ENCODE measurements around the gene SCAF1. TPM values are rescaled to one million over a fixed set of nuclear protein-coding genes. Genes with fewer than 3 reads are reported as not detected.

The SCAF1 gene
- total and polyA plus RNA-seq, 2 experiments from 2014 or later: 19.7 to 53.7 TPM

GRCh38 chr19:49692147-49692506, 50.1 kb downstream of the SCAF1 start:
- Histone ChIP-seq H3K27ac (ENCODE audit: low read depth) (no peak overlapping the region), H3K4me2 (peak overlapping the region; percentile 99), H3F3A (replicated peaks; ENCODE audit: low read depth) (peaks cover 39% of the 10 kb centered on the region), H3K4me3 (peak overlapping the region; percentile 97), H3K27me3 (ENCODE audit: insufficient read depth) (no peaks in the 10 kb centered on the region), H4K20me1 (replicated peaks; ENCODE audit: insufficient read depth) (peaks cover 18% of the 10 kb centered on the region), H2AFZ (no peak overlapping the region), H3K79me2 (replicated peaks; ENCODE audit: insufficient read depth) (peaks cover 8% of the 10 kb centered on the region), H3K4me1 (ENCODE audit: insufficient read depth) (peaks cover 25% of the 10 kb centered on the region), H3K36me3 (ENCODE audit: insufficient read depth) (no peaks in the 10 kb centered on the region; the same call in 1 of the 2 replicates), H3K9me2 (ENCODE audit: insufficient read depth) (no peaks in the 10 kb centered on the region)
- Mint-ChIP-seq H3K4me3 (peak overlapping the region; percentile 94), H3K36me3 (ENCODE audit: low read depth) (peaks cover 37% of the 10 kb centered on the region), H3K9me3 (peaks cover 8% of the 10 kb centered on the region), H3K4me1 (peaks cover 32% of the 10 kb centered on the region), H3K27me3 (ENCODE audit: insufficient read depth, low read depth, poor library complexity) (peaks cover 31% of the 10 kb centered on the region), H3K27ac (no peak overlapping the region; the same call in 1 of the 2 replicates)
- TF ChIP-seq ZNF331 (CRISPR knock-in tag; IDR thresholded peaks at IDR 0.05; ENCODE audit: low read depth) (no peak), NANOG (IDR thresholded peaks at IDR 0.05; ENCODE audit: borderline replicate concordance) (no peak), ZNF114 (CRISPR knock-in tag; IDR thresholded peaks at IDR 0.05) (no peak), ETS1 (IDR thresholded peaks at IDR 0.05) (no peak), STAT1 (IDR thresholded peaks at IDR 0.05; ENCODE audit: unreplicated experiment) (no peak), JUNB (IDR thresholded peaks at IDR 0.05; ENCODE audit: unreplicated experiment) (no peak)
- TF ChIP-seq, protein P1, sequence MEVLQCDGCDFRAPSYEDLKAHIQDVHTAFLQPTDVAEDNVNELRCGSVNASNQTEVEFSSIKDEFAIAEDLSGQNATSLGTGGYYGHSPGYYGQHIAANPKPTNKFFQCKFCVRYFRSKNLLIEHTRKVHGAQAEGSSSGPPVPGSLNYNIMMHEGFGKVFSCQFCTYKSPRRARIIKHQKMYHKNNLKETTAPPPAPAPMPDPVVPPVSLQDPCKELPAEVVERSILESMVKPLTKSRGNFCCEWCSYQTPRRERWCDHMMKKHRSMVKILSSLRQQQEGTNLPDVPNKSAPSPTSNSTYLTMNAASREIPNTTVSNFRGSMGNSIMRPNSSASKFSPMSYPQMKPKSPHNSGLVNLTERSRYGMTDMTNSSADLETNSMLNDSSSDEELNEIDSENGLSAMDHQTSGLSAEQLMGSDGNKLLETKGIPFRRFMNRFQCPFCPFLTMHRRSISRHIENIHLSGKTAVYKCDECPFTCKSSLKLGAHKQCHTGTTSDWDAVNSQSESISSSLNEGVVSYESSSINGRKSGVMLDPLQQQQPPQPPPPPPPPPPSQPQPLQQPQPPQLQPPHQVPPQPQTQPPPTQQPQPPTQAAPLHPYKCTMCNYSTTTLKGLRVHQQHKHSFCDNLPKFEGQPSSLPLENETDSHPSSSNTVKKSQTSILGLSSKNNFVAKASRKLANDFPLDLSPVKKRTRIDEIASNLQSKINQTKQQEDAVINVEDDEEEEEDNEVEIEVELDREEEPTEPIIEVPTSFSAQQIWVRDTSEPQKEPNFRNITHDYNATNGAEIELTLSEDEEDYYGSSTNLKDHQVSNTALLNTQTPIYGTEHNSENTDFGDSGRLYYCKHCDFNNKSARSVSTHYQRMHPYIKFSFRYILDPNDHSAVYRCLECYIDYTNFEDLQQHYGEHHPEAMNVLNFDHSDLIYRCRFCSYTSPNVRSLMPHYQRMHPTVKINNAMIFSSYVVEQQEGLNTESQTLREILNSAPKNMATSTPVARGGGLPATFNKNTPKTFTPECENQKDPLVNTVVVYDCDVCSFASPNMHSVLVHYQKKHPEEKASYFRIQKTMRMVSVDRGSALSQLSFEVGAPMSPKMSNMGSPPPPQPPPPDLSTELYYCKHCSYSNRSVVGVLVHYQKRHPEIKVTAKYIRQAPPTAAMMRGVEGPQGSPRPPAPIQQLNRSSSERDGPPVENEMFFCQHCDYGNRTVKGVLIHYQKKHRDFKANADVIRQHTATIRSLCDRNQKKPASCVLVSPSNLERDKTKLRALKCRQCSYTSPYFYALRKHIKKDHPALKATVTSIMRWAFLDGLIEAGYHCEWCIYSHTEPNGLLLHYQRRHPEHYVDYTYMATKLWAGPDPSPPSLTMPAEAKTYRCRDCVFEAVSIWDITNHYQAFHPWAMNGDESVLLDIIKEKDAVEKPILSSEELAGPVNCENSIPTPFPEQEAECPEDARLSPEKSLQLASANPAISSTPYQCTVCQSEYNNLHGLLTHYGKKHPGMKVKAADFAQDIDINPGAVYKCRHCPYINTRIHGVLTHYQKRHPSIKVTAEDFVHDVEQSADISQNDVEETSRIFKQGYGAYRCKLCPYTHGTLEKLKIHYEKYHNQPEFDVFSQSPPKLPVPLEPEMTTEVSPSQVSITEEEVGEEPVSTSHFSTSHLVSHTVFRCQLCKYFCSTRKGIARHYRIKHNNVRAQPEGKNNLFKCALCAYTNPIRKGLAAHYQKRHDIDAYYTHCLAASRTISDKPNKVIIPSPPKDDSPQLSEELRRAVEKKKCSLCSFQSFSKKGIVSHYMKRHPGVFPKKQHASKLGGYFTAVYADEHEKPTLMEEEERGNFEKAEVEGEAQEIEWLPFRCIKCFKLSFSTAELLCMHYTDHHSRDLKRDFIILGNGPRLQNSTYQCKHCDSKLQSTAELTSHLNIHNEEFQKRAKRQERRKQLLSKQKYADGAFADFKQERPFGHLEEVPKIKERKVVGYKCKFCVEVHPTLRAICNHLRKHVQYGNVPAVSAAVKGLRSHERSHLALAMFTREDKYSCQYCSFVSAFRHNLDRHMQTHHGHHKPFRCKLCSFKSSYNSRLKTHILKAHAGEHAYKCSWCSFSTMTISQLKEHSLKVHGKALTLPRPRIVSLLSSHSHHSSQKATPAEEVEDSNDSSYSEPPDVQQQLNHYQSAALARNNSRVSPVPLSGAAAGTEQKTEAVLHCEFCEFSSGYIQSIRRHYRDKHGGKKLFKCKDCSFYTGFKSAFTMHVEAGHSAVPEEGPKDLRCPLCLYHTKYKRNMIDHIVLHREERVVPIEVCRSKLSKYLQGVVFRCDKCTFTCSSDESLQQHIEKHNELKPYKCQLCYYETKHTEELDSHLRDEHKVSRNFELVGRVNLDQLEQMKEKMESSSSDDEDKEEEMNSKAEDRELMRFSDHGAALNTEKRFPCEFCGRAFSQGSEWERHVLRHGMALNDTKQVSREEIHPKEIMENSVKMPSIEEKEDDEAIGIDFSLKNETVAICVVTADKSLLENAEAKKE (CRISPR knock-in tag; IDR thresholded peaks at IDR 0.05): no peak
- DNase-seq (ENCODE audit: low spot score) (no peak), ATAC-seq (no peak)

Data from GM23338 (cell line).